CD14-positive monocyte (primary cell): ENCODE data around the gene MTSS2. TPM values are rescaled to one million over a fixed set of nuclear protein-coding genes. Genes with fewer than 3 reads are reported as not detected.
A peak's percentile ranks its signal among the peaks of the same experiment; 100 is the strongest.

Experiments
- DNase-seq, 3 donors: peaks; one replicate each; pipeline ENCODE4 v3.0.0-alpha.2; 2011 to 2022
- H2AFZ ChIP-seq: 2 replicates; pipeline ENCODE4 v1.6.0; 2012; ENCODE audit warnings: mild to moderate bottlenecking, low read depth, low read length, inconsistent platforms; ENCODE audit not compliant: insufficient read depth, poor library complexity, severe bottlenecking
- H3K27ac ChIP-seq, 2 donors: 1 replicate in 1 of 2; 2 replicates in 1 of 2; pipeline ENCODE4 v1.5.1; 2012 to 2013; ENCODE audit warnings: low read length in 2 of 2, control low read depth in 1 of 2, inconsistent platforms in 1 of 2, low read depth in 1 of 2, mild to moderate bottlenecking in 1 of 2
- H3K27me3 ChIP-seq, 2 donors: one replicate each; pipeline versions ENCODE4 v1.6.0 to v1.6.1; 2011 to 2013; ENCODE audit warnings: low read length in 2 of 2; ENCODE audit not compliant: control insufficient read depth in 2 of 2, insufficient read depth in 2 of 2
- H3K36me3 ChIP-seq, 2 donors: replicated peaks in 1 of 2; 1 replicate in 1 of 2; 2 replicates in 1 of 2; pipeline versions ENCODE4 v1.5.1 to v1.6.1; 2012 to 2013; ENCODE audit warnings: low read length in 2 of 2, control low read depth in 1 of 2, inconsistent platforms in 1 of 2, mild to moderate bottlenecking in 1 of 2; ENCODE audit not compliant: insufficient read depth in 2 of 2, control insufficient read depth in 1 of 2
- H3K4me1 ChIP-seq, 2 donors: 1 replicate in 1 of 2; 2 replicates in 1 of 2; pipeline versions ENCODE4 v1.5.1 to v1.6.1; 2012 to 2013; ENCODE audit warnings: low read length in 2 of 2, control low read depth in 1 of 2, inconsistent platforms in 1 of 2, mild to moderate bottlenecking in 1 of 2, moderate library complexity in 1 of 2; ENCODE audit not compliant: insufficient read depth in 2 of 2, control insufficient read depth in 1 of 2
- H3K4me2 ChIP-seq: replicated peaks from 2 replicates; pipeline ENCODE3; 2012; ENCODE audit warnings: low read length, moderate library complexity, mild to moderate bottlenecking; ENCODE audit not compliant: poor library complexity, severe bottlenecking; ENCODE audit errors: extremely low read depth
- H3K4me3 ChIP-seq, 3 experiments: fragments of 200-600 bp in 1 of 3; sonication (generic) in 1 of 3; replicated peaks in 1 of 3; 1 replicate in 2 of 3; 2 replicates in 1 of 3; pipeline ENCODE4 v1.5.1; 2011 to 2013; ENCODE audit warnings: low read length in 3 of 3, mild to moderate bottlenecking in 3 of 3, control low read depth in 2 of 3, low read depth in 2 of 3, inconsistent platforms in 1 of 3, moderate library complexity in 1 of 3
- H3K79me2 ChIP-seq: 2 replicates; pipeline ENCODE4 v1.6.0; 2012; ENCODE audit warnings: mild to moderate bottlenecking, control low read depth, inconsistent platforms, low read length, moderate library complexity; ENCODE audit not compliant: insufficient read depth
- H3K9ac ChIP-seq: 2 replicates; pipeline ENCODE4 v1.6.0; 2017; ENCODE audit warnings: low read length, mild to moderate bottlenecking; ENCODE audit not compliant: insufficient read depth, poor library complexity, severe bottlenecking
- H3K9me3 ChIP-seq, 2 donors: replicated peaks in 1 of 2; 1 replicate in 1 of 2; 2 replicates in 1 of 2; pipeline versions ENCODE4 v1.5.1 to v1.6.1; 2012 to 2013; ENCODE audit warnings: low read length in 2 of 2, control low read depth in 1 of 2; ENCODE audit not compliant: control insufficient read depth in 1 of 2, insufficient read depth in 1 of 2
- H4K20me1 ChIP-seq: 2 replicates; pipeline ENCODE4 v1.6.0; 2012; ENCODE audit warnings: mild to moderate bottlenecking, low read length, control low read depth, moderate library complexity; ENCODE audit not compliant: insufficient read depth
- H3K27ac Mint-ChIP-seq, 7 donors: one replicate each; pipeline ENCODE4 v1.8.0; 2020; ENCODE audit warnings: mild to moderate bottlenecking in 7 of 7, mixed read lengths in 7 of 7, moderate library complexity in 6 of 7, inconsistent platforms in 2 of 7
- H3K27me3 Mint-ChIP-seq, 3 donors: one replicate each; pipeline ENCODE4 v1.8.0; 2021 to 2022; ENCODE audit warnings: low read depth in 3 of 3, mild to moderate bottlenecking in 3 of 3, mixed read lengths in 3 of 3, moderate library complexity in 3 of 3, inconsistent platforms in 1 of 3
- H3K36me3 Mint-ChIP-seq, 2 donors: one replicate each; pipeline ENCODE4 v1.8.0; 2020; ENCODE audit warnings: mixed read lengths in 2 of 2, inconsistent platforms in 1 of 2, mild to moderate bottlenecking in 1 of 2
- H3K4me1 Mint-ChIP-seq: one replicate; pipeline ENCODE4 v1.8.0; 2020; ENCODE audit warnings: mild to moderate bottlenecking, mixed read lengths
- H3K4me3 Mint-ChIP-seq, 2 donors: one replicate each; pipeline ENCODE4 v1.8.0; 2020; ENCODE audit warnings: mild to moderate bottlenecking in 2 of 2, mixed read lengths in 2 of 2, moderate library complexity in 1 of 2
- H3K9me3 Mint-ChIP-seq, 7 donors: one replicate each; pipeline ENCODE4 v1.8.0; 2020 to 2022; ENCODE audit warnings: mixed read lengths in 7 of 7, mild to moderate bottlenecking in 6 of 7, moderate library complexity in 6 of 7, inconsistent platforms in 2 of 7
- CTCF ChIP-seq: fragments of 200-600 bp; IDR thresholded peaks from one replicate; pipeline ENCODE4 v1.8.0; 2022; ENCODE audit warnings: antibody characterized with exemption, mild to moderate bottlenecking
- WGBS: methylation state at CpG from one replicate; pipeline ENCODE4 v1.1.5; 2013; ENCODE audit warnings: missing lambda C conversion rate; ENCODE audit not compliant: insufficient coverage; 5-methylcytosine and 5-hydroxymethylcytosine counted together
- intact Hi-C, 2 donors: fragments of 100-400 bp; cut with micrococcal nuclease; formaldehyde crosslinking; loops; one replicate each; pipeline versions ENCODE4 v1.15.0 to v1.15.1; 2023
- polyA plus RNA-seq, 3 donors: library from polyadenylated mRNA; depleted of rRNA in 1 of 3; unstranded in 2 of 3; stranded (reverse) in 1 of 3; fragments of 300-500 nt in 2 of 3; fragments of >200 nt in 1 of 3; fragmentation: Illumina TruSeq in 2 of 3; gene quantifications; 1 replicate in 2 of 3; 2 replicates in 1 of 3; pipeline ENCODE4 v1.2.3, GENCODE V29; 2012 to 2021

MTSS2 gene
- polyA plus RNA-seq, 3 donors: 1.5 TPM; not detected in 2

GRCh38 chr16:70696952-70697593, 11.2 kb upstream of the MTSS2 start:
- intact Hi-C loops: no loop called here

GRCh38 chr16:70696355-70696754, 10.5 kb upstream of the MTSS2 start:
- intact Hi-C loops: no loop called here
- Mint-ChIP-seq H3K36me3 (peaks cover 31 to 64% of the 10 kb centered on the region in 2 donors), H3K4me1 (peaks cover 25% of the 10 kb centered on the region), H3K4me3 (no peak overlapping the region), H3K27me3 (peaks cover 0 to 1% (median 0%) of the 10 kb centered on the region in 3 donors), H3K27ac (no peak overlapping the region), H3K9me3 (peaks cover 0 to 1% (median 0%) of the 10 kb centered on the region in 7 donors)
- Histone ChIP-seq H2AFZ (no peak overlapping the region), H3K27me3 (no peaks in the 10 kb centered on the region), H3K4me2 (no peak overlapping the region), H4K20me1 (peaks cover 6% of the 10 kb centered on the region), H3K36me3 (peaks cover 38 to 65% of the 10 kb centered on the region in 2 donors), H3K27ac (no peak overlapping the region), H3K79me2 (no peaks in the 10 kb centered on the region), H3K4me1 (peaks cover 15 to 18% of the 10 kb centered on the region in 2 donors), H3K9me3 (no peaks in the 10 kb centered on the region), H3K9ac (no peak overlapping the region), H3K4me3 (no peak overlapping the region)
- WGBS: 98% methylated on average over 4 of the region's 8 CpGs
- TF ChIP-seq CTCF: no peak
- no peak for DNase-seq

More at GRCh38 chr16:70696952-70697593, 11.2 kb upstream of the MTSS2 start:
- no peak overlapping the region for H3K9ac ChIP-seq
- no peaks in the 10 kb centered on the region for H3K79me2 ChIP-seq
- Mint-ChIP-seq H3K4me3 (no peak overlapping the region), H3K27me3 (peaks cover 0 to 1% (median 0%) of the 10 kb centered on the region in 3 donors), H3K9me3 (peaks cover 0 to 1% (median 0%) of the 10 kb centered on the region in 7 donors), H3K27ac (peak overlapping the region in 4 of 7 donors; percentile 3 to 55 (median 30)), H3K36me3 (peaks cover 31 to 58% of the 10 kb centered on the region in 2 donors), H3K4me1 (peaks cover 31% of the 10 kb centered on the region)
- no peak for DNase-seq
- no peaks in the 10 kb centered on the region for H3K9me3 ChIP-seq
- peaks cover 6% of the 10 kb centered on the region for H4K20me1 ChIP-seq
- H3K4me1 ChIP-seq: peaks cover 15 to 18% of the 10 kb centered on the region in 2 donors
- H3K36me3 ChIP-seq: peaks cover 38 to 58% of the 10 kb centered on the region in 2 donors
- H3K27ac ChIP-seq: no peak overlapping the region
- no peak overlapping the region for H3K4me2 ChIP-seq
- no peaks in the 10 kb centered on the region for H3K27me3 ChIP-seq
- no peak for TF ChIP-seq CTCF
- H3K4me3 ChIP-seq: no peak overlapping the region
- no peak overlapping the region for H2AFZ ChIP-seq
- 3% methylated on average over 8 of the region's 19 CpGs for WGBS
